ENCODE results near the gene F11R. TPM values are rescaled to one million over a fixed set of nuclear protein-coding genes. Genes with fewer than 3 reads are reported as not detected.
A peak's percentile ranks its signal among the peaks of the same experiment; 100 is the strongest.
"Not testable (repeated sequence)": the region's sequence is repeated elsewhere in the genome, so short reads cannot be mapped to it uniquely, and the experiment has no call there.

Gene F11R
- total and polyA plus RNA-seq, 12 donors = 19.3 to 99.1 (median 55.1) TPM

DNA sequence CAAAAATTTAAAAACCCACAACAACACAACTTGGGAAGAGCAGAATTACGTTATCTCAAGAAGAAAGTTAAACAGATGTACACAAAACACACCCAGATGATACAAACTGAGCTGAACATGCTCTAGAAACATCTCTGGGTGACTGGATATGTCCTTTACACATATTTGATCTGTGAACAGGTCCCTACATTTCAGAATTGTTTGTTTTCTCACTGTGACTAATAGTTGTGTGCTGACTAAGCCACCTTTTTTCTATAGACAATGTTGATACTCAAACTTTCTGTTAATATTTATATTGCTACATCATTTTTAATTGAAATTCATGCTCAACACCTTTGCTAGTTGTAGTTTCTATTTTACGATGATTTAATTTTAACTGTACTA is 1.0 kb upstream of the F11R start:
- Histone ChIP-seq H3K36me3 (replicated peaks in 1 of 2) (no peaks in the 10 kb centered on the region), H3K27me3 (no peaks in the 10 kb centered on the region), H3K9me3 (replicated peaks in 1 of 3) (no peaks in the 10 kb centered on the region), H3K4me1 (replicated peaks in 1 of 2) (peaks cover 14 to 35% of the 10 kb centered on the region in 2 donors), H3K4me3 (no peak overlapping the region), H3K27ac (no peak overlapping the region)
- no peak for DNase-seq
- TF ChIP-seq, protein P1, sequence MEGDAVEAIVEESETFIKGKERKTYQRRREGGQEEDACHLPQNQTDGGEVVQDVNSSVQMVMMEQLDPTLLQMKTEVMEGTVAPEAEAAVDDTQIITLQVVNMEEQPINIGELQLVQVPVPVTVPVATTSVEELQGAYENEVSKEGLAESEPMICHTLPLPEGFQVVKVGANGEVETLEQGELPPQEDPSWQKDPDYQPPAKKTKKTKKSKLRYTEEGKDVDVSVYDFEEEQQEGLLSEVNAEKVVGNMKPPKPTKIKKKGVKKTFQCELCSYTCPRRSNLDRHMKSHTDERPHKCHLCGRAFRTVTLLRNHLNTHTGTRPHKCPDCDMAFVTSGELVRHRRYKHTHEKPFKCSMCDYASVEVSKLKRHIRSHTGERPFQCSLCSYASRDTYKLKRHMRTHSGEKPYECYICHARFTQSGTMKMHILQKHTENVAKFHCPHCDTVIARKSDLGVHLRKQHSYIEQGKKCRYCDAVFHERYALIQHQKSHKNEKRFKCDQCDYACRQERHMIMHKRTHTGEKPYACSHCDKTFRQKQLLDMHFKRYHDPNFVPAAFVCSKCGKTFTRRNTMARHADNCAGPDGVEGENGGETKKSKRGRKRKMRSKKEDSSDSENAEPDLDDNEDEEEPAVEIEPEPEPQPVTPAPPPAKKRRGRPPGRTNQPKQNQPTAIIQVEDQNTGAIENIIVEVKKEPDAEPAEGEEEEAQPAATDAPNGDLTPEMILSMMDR (IDR thresholded peaks at IDR 0.05) = no peak
- TF ChIP-seq POLR2A (IDR thresholded peaks at IDR 0.05) = no peak
- 86 to 93% (median 89%) methylated on average over 2 of the region's 2 CpGs for WGBS, 4 donors
- intact Hi-C loops (cut with DNase I) = no loop called here

DNA sequence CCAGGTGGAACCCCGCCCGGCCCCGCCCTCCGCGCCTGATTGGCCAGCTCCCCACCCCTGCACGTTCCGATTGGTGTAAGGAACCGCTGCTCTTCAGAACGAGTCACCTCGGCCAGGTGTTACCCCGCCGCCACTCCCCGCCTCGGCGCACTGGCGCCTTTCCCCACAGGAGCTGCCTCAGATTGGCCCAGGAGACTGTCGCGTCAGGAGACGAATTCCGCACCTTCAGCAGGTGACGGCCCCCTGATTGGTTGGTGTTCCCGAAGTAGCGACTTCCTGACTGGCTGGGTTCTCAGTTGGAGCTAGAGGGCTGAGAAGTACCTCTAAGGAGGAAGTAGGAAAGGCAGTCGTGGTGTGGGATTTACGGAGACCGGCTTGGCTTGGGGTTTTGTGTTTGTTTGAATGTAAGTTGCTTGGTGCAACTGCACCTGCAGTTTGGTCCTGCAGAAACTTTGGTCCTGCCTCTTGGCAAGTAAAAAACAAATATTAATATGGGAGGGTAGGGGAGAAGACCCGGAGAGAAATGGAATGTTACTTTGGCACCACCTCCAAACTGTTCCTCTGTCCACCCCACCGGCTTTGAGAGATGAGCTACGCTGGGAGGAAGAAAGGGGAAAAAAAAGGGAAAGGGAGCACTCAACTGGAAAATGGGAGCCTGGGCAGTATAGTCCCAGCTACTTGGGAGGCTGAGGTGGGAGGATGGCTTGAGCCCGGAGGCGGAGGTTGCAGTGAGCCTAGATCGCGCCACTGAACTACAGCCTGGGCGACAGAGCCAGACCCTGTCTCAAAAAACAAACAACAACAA is 415 bp upstream of the F11R start:
- WGBS, 4 donors = 13 to 21% (median 15%) methylated on average over 19 to 34 of the region's 34 CpGs
- H3K4me3 ChIP-seq = peak overlapping the region in 2 of 4 donors; percentile 41 to 74
- TF ChIP-seq POLR2A (IDR thresholded peaks at IDR 0.05) = peak; percentile 5 to 77
- TF ChIP-seq, protein P1 (IDR thresholded peaks at IDR 0.05) = no peak
- H3K27ac ChIP-seq = peak overlapping the region in 4 of 5 donors; percentile 43 to 78 (median 68)
- H3K9me3 ChIP-seq (replicated peaks in 1 of 3) = no peaks in the 10 kb centered on the region
- DNase-seq = peak; percentile 87 to 93 (median 91)
- peaks cover 14 to 35% of the 10 kb centered on the region in 2 donors for H3K4me1 ChIP-seq (replicated peaks in 1 of 2)
- no peaks in the 10 kb centered on the region for H3K27me3 ChIP-seq
- H3K36me3 ChIP-seq (replicated peaks in 1 of 2) = no peaks in the 10 kb centered on the region
- intact Hi-C loops (cut with DNase I) = no loop called here

DNA sequence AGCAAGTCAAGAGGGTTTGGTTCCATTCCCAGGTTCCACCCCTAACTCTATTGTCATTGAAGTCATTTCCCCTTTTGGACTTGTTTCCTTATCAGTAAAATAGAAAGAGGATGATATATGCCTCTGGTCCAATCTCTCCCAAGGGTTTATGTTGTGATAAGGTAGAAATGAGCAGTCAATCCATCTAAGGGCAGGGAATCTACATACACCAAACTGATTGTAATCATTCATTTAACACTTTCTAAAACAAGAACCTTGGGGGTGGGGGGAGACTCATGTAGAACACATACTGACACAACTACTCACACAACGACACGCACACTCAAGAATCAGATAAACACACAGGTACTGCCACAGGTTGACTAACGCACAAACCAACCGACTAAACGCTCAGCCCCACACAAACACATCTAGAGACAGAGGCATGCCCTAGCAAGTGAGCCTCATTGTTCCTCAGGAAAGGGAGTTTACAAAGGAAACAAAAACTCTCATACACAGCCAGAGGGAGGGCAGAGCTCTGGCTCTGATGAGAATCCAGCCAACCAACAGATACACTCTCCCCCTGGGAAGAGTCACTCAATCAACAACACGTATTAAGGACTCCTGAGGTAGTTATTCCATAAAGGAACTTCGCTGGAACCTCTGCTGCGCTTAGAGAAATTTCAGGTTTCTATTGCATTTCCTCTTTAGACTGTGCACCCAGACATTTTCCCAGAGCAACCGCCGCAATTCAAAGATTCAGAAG is 1.0 kb downstream of the F11R start:
- peak overlapping the region; percentile 12 to 78 (median 64) for H3K27ac ChIP-seq
- TF ChIP-seq, protein P1 (IDR thresholded peaks at IDR 0.05) = no peak
- TF ChIP-seq POLR2A (IDR thresholded peaks at IDR 0.05) = peak in 1 of 2 donors; percentile 29
- no peaks in the 10 kb centered on the region for H3K9me3 ChIP-seq (replicated peaks in 1 of 3)
- WGBS, 4 donors = 8 to 24% (median 12%) methylated on average over 10 of the region's 10 CpGs
- peaks cover 15 to 37% of the 10 kb centered on the region in 2 donors for H3K4me1 ChIP-seq (replicated peaks in 1 of 2)
- H3K4me3 ChIP-seq = peak overlapping the region in 3 of 4 donors; percentile 41 to 79 (median 74)
- DNase-seq = peak in 1 of 7 donors; percentile 26
- H3K36me3 ChIP-seq (replicated peaks in 1 of 2) = no peaks in the 10 kb centered on the region
- H3K27me3 ChIP-seq = no peaks in the 10 kb centered on the region
- intact Hi-C loops (cut with DNase I) = no loop called here

DNA sequence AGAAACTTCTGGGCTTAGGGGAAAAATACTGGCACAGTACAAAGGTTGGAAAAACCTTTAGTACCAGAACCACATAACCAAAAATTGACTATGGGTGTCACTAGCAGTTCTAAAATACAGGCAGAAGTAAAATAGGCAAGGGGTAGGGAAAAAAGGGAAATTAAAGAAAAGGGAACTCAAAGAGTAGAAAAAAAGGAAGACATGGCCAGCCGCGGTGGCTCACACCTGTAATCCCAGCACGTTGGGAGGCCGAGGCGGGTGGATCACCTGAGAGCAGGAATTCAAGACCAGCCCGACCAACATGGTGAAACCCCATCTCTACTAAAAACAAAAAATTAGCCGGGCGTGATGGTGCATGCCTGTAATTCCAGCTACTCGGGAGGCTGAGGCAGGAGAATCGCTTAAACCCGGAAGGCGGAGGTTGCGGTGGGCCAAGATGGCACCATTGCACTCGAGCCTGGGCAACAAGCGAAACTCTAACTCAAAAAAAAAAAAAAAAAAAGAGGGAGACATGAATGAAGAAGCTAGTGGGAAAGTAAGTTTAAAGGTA is 1.8 kb downstream of the F11R start:
- WGBS, 4 donors = 84 to 86% (median 85%) methylated on average over 15 of the region's 15 CpGs
- H3K27me3 ChIP-seq; H3K9me3 ChIP-seq (replicated peaks in 1 of 3); H3K36me3 ChIP-seq (replicated peaks in 1 of 2); H3K4me3 ChIP-seq; intact Hi-C loops (cut with DNase I); DNase-seq: not testable (repeated sequence)
- H3K27ac ChIP-seq = peak overlapping the region in 2 of 5 donors; percentile 72 to 78
- H3K4me1 ChIP-seq (replicated peaks in 1 of 2) = peaks cover 22 to 44% of the 10 kb centered on the region in 2 donors
